Kidney (tissue), 14 donors: ENCODE results near the gene SELENOH. TPM values are rescaled to one million over a fixed set of nuclear protein-coding genes. Genes with fewer than 3 reads are reported as not detected.

ENCODE experiments used
- DNase-seq, 5 donors: peaks; one replicate each; pipeline ENCODE4 v3.0.0-alpha.2; 2013 to 2020
- FAIRE-seq: peaks from 2 replicates; lab custom pipeline; 2012; peaks lifted over from hg19 to GRCh38; lab: Jason Lieb, UNC
- H3K27ac ChIP-seq, 2 donors: one replicate each; pipeline ENCODE4 v1.7.0; 2013; ENCODE audit warnings: low read depth in 2 of 2, low read length in 2 of 2, inconsistent platforms in 1 of 2
- H3K27me3 ChIP-seq: one replicate; pipeline ENCODE4 v1.7.1; 2013; ENCODE audit warnings: low read length, inconsistent platforms; ENCODE audit not compliant: control insufficient read depth, insufficient read depth
- H3K36me3 ChIP-seq, 3 donors: one replicate each; pipeline versions ENCODE4 v1.7.0 to v1.7.1; 2013; ENCODE audit warnings: low read length in 3 of 3, control low read depth in 1 of 3, inconsistent platforms in 1 of 3; ENCODE audit not compliant: insufficient read depth in 3 of 3, control insufficient read depth in 2 of 3
- H3K4me1 ChIP-seq, 3 donors: one replicate each; pipeline versions ENCODE4 v1.7.0 to v1.7.1; 2013; ENCODE audit warnings: low read length in 3 of 3, inconsistent platforms in 1 of 3, low read depth in 1 of 3; ENCODE audit not compliant: control insufficient read depth in 2 of 3, insufficient read depth in 2 of 3
- H3K4me3 ChIP-seq, 3 donors: one replicate each; pipeline versions ENCODE4 v1.7.0 to v1.8.1; 2013; ENCODE audit warnings: low read length in 3 of 3, control low read depth in 1 of 3, inconsistent platforms in 1 of 3
- H3K9ac ChIP-seq, 3 donors: one replicate each; pipeline versions ENCODE4 v1.7.0 to v1.7.1; 2013; ENCODE audit warnings: low read length in 3 of 3, control low read depth in 1 of 3, inconsistent platforms in 1 of 3
- H3K9me3 ChIP-seq, 3 donors: one replicate each; pipeline versions ENCODE4 v1.7.0 to v1.7.1; 2013; ENCODE audit warnings: low read length in 3 of 3, control low read depth in 1 of 3, inconsistent platforms in 1 of 3; ENCODE audit not compliant: control insufficient read depth in 2 of 3, insufficient read depth in 1 of 3
- CTCF ChIP-seq: IDR thresholded peaks from 3 replicates; pipeline ENCODE4 v1.5.1; 2012; ENCODE audit warnings: mild to moderate bottlenecking, moderate library complexity, borderline replicate concordance; ENCODE audit not compliant: insufficient read depth; ENCODE audit errors: extremely low read depth
- intact Hi-C: fragments of 100-400 bp; cut with DNase I; formaldehyde crosslinking; loops from one replicate; pipeline ENCODE4 v1.11.1; 2022
- polyA plus RNA-seq: library from polyadenylated mRNA; stranded (reverse); fragments of 350-450 nt; fragmentation: Illumina TruSeq; extraction: RNeasy Lipid Tissue Mini Kit (QIAGEN cat#74804); gene quantifications from one replicate; pipeline ENCODE4 v1.2.3, GENCODE V29; 2014; ENCODE audit warnings: low read depth, low replicate concordance; ENCODE audit not compliant: insufficient read depth
- total RNA-seq: library from RNA; stranded (reverse); fragmentation: NEBNext Ultra II Directional; extraction: Animal tissue kit (Norgen Biotek cat#: 25700); gene quantifications from one replicate; pipeline ENCODE4 v1.2.1, GENCODE V29; 2021
- donor health status: control.
- donor health status: control.
- donor health status: control.
- donor health status: control.
- donor health status: control.
- donor health status: DM: yes; HTN: yes; CAD: no.
- donor health status: Normal renal cell carcinoma (clear cell type).

The SELENOH gene
- total and polyA plus RNA-seq, 2 donors from 2014 or later: 115 to 159 TPM

- Histone ChIP-seq H3K36me3 (no peaks in the 10 kb centered on the region), H3K4me1 (no peaks in the 10 kb centered on the region), H3K9ac (no peak overlapping the region), H3K27me3 (no peaks in the 10 kb centered on the region), H3K4me3 (no peak overlapping the region), H3K27ac (no peak overlapping the region), H3K9me3 (no peaks in the 10 kb centered on the region)
- no peak for TF ChIP-seq CTCF
- intact Hi-C loops: no loop called here
- FAIRE-seq (no peak), DNase-seq (no peak)
These were observed 11.8 kb upstream of the SELENOH start for GRCh38 chr11:57729479-57729878.

- intact Hi-C loops: no loop called here
- DNase-seq: no peak
- FAIRE-seq: no peak
These were observed 8.6 kb upstream of the SELENOH start for GRCh38 chr11:57732661-57733060.

GRCh38 chr11:57735619-57736298, 5.5 kb upstream of the SELENOH start:
- H3K4me3 ChIP-seq: no peak overlapping the region
- no peaks in the 10 kb centered on the region for H3K4me1 ChIP-seq
- H3K9me3 ChIP-seq: no peaks in the 10 kb centered on the region
- no peak for DNase-seq
- no peak overlapping the region for H3K27ac ChIP-seq
- no peak for FAIRE-seq
- no peak overlapping the region for H3K9ac ChIP-seq
- H3K36me3 ChIP-seq: peaks cover 4 to 13% (median 6%) of the 10 kb centered on the region in 3 donors
- no peaks in the 10 kb centered on the region for H3K27me3 ChIP-seq
- no peak for TF ChIP-seq CTCF
- intact Hi-C loops: no loop called here

More at GRCh38 chr11:57732661-57733060, 8.6 kb upstream of the SELENOH start:
- H3K27me3 ChIP-seq: no peaks in the 10 kb centered on the region
- H3K4me3 ChIP-seq: no peak overlapping the region
- no peak overlapping the region for H3K27ac ChIP-seq
- H3K4me1 ChIP-seq: no peaks in the 10 kb centered on the region
- no peak overlapping the region for H3K9ac ChIP-seq
- peaks cover 0 to 4% (median 2%) of the 10 kb centered on the region in 3 donors for H3K36me3 ChIP-seq
- no peaks in the 10 kb centered on the region for H3K9me3 ChIP-seq
- no peak for TF ChIP-seq CTCF
